HG03521 (cell line): ENCODE data around the gene AGAP1.

Experiments
- ATAC-seq: cut with Tn5 transposase; IDR thresholded peaks from one replicate; pipeline ENCODE4 v1.9.1; 2021; ENCODE audit warnings: mild to moderate bottlenecking, moderate library complexity; ENCODE audit not compliant: unreplicated experiment

AGAP1 gene

GRCh38 chr2:236161082-236161462 lies 667.2 kb downstream of the AGAP1 start:
- ATAC-seq = no peak

DNA sequence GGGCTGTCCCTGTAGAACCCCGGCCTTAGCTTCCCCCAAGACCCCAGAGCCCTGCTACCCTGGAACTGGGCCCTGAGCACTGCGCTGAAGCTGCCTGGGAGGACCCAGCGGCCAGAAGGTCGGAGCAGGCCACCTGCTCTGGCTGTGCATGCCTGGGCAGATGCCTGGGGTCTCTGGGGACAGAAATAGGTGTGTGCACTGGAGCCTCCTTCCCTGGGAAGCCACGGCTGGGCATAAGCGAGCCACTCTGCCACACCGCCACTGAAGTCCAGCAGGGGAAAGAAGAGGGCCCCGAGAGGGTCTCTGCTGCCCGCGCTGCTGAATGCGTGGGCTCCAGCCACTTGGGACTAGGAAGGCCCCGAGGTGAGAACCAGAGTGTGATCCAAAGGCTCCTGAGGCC lies 667.7 kb downstream of the AGAP1 start:
- ATAC-seq = no peak

- no peak for ATAC-seq
These were observed 668.4 kb downstream of the AGAP1 start for GRCh38 chr2:236162031-236162845.

DNA sequence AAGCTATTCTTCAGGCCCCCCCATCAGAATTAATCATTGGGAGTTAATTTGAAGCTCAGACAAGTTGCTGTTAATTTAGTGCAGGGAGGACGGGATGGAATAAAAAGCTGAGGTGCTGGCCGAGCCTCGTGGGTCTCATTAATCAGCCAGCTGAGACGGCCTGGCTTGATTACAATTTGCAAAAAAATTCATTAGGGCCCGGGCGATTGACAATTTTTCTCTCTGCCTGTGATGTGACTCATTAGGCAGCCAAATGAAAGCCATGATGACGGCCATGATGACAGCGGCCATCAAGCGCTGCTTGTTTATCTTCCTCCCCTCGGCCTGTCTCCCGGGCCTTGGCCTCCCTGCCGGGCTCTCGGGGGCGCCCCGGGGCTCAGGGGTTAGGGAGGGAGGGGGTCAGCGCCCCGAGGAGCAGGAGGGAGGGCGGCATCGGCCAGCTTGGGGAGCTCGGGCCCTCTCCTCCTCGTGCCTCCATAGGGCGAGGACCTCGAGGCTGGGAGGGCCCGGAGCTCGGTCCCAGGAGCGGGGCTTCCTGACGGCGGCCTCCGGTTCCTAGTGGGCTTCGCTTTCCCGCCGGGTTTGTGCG lies 669.1 kb downstream of the AGAP1 start:
- ATAC-seq = no peak

GRCh38 chr2:236163471-236164200 lies 669.8 kb downstream of the AGAP1 start:
- ATAC-seq = no peak

DNA sequence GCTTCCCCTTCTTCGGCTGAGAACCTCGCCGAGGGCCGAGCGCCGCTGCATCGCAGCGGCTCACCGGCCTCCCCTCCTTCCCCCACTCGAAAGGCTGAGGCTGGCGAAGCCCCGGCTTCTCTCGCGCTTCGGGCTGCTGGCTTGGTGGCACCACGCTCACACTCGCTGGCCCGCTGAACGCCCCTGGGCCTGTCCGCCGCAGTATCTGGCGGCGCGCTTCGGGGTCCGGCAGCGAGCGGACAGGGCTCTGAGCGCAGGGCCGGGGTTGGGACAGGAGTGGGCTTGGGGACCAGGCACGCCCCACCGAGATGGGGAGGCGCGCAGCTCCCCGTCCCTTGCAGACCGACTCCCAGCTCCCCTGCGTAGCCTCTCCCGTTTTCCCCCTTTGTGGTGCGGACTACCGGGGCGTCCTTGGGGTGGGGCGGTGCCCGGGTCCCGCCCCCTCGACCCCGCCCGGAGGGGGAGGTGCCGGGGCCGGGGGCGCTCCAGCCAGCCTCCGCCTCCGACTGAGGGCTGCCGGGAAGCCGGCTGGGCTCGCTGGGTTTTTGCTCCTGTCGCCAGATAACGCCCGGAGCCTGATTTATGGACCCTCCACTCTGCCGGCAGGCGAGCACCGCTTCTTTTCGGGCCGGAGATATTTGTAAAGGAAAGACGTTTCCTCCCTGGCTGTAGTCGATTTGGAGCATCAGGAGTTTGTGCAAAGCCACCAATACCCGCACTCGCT lies 670.5 kb downstream of the AGAP1 start:
- no peak for ATAC-seq

- no peak for ATAC-seq
These were observed 671.3 kb downstream of the AGAP1 start for GRCh38 chr2:236164925-236165841.

- no peak for ATAC-seq
These were observed 672.3 kb downstream of the AGAP1 start for GRCh38 chr2:236165842-236166795.

DNA sequence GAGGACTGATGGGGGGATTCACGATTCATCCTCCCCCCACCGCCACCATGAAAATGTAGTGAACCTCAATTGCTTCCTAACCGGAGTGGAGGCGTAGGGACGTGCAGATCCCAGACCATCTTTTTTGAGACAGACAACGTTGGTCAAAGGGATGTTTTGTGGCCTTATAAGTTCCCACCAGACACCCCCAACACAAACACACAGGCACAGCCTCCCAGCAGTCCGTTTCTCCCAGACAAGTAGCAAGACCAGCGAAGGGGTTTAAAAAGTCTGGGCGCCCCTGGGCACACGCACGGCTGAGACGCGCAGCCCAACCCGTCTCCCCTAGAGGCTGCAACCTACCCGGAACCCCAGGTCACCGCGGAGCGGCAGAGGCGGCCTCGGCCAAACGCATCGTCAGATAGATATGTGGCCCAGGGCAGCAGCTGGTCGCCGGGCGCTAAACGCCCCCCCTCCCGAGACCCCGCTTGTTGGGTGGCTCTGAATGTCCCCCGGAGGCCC lies 673.0 kb downstream of the AGAP1 start:
- ATAC-seq = no peak

GRCh38 chr2:236167297-236168109 lies 673.7 kb downstream of the AGAP1 start:
- no peak for ATAC-seq

- no peak for ATAC-seq
These were observed 674.6 kb downstream of the AGAP1 start, which contains the start of gene GBX2 for GRCh38 chr2:236168110-236169080. GBX2 (minus strand) TSS chr2:236168386; CDS start chr2:236167971, 415 bp downstream.

- ATAC-seq = no peak
These were observed 675.4 kb downstream of the AGAP1 start for GRCh38 chr2:236169151-236169721.

DNA sequence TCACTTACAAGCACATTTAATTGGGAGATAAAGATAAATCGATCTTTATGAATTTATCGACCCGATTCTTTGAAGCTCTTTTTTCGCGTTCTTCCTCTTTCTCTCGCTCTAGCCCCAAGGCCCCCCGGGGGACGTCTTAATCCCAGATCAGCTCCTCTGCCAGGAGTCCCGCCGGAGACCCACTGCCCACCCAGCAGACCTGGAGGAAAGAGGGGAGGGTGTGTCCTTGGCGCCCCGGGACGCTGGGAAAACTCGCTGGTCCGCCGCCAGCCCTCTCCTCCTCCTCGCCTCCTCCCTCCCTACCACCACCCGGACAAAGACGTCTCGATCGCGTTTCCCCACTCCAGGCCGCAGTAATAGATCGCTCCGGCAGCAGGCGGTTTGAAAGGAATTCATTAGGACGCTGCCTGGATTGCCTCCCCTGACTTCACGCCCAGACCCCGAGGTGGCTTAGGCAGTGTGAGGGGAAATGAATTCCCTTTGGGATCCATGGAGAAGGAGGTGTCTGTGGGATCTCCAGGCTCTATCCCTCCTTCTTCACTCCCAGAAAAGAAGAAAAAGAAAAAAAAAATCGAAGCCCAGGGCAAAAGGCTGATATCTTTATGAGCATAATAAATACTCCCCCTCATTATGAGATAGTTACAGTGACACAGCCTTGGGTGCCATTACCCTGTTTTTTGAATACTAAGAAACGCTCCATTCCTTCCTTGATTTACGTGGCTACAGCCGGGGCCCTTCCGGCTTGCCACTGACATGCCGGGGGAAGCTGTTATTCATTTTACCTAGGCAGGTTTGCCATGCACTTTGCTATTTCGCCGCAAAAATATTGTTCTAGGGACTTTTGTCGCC lies 676.1 kb downstream of the AGAP1 start:
- ATAC-seq = no peak

GRCh38 chr2:236170590-236171165 lies 676.8 kb downstream of the AGAP1 start:
- no peak for ATAC-seq

- no peak for ATAC-seq
These were observed 677.4 kb downstream of the AGAP1 start for GRCh38 chr2:236171181-236171679.
